ENCODE results near the gene SMURF2. TPM values are rescaled to one million over a fixed set of nuclear protein-coding genes. Genes with fewer than 3 reads are reported as not detected.

The SMURF2 gene
- total RNA-seq, 1 experiment from 2014 or later = 57.6 TPM

DNA sequence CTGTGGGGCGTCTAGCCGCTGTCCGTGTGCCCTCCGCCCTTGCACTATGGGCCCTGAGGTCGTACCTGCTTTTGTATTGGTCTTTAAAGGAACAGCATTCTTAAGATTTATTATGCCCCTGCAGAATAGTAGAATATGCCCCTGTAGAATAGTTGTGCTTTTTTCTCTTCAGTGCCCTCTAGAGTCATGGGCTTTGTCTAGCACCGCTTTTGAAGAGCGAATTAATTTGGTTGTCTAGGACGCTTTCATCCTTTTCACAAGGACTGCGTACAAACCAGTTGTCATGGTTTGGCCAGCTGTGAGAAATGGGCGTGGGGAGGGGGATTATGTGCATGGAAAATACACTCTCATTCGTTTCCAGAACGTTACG is 154.7 kb downstream of the SMURF2 start:
- intact Hi-C loops (cut with micrococcal nuclease; ENCODE audit: unreplicated experiment) = loop anchor here (2.0 kb wide), 1 partner anchor 65 kb away; no protein-coding TSS in a partner anchor
- H3K27me3 ChIP-seq (ENCODE audit: insufficient read depth, low read depth) = no peaks in the 10 kb centered on the region
- BruUV-seq (replicated peaks) = no TSS peak
- peaks cover 52% of the 10 kb centered on the region for H4K20me1 ChIP-seq (ENCODE audit: insufficient read depth)
- no peaks in the 10 kb centered on the region for H3K9me2 ChIP-seq (ENCODE audit: insufficient read depth)
- peaks cover 44% of the 10 kb centered on the region for H3F3A ChIP-seq (ENCODE audit: insufficient read depth, low read depth)
- POLR2A ChIA-PET (ENCODE audit: unreplicated experiment) = interaction anchor here (0.6 to 1.1 kb wide), 4 partner anchors 11 to 619 kb away, joined by 4 to 8 read pairs (median 4); partner anchors contain the start of gene SMURF2
- peak overlapping the region; percentile 89 for H3K4me2 ChIP-seq
- CTCF ChIA-PET = interaction anchor here (0.9 kb wide), 1 partner anchor 86 kb away, joined by 4 read pairs; no protein-coding TSS in a partner anchor
- H3K27ac ChIP-seq = peak overlapping the region; percentile 98
- H2AFZ ChIP-seq = peak overlapping the region; percentile 89
- H3K9me3 ChIP-seq (ENCODE audit: insufficient read depth, low read depth) = no peaks in the 10 kb centered on the region
- H3K4me3 ChIP-seq = peak overlapping the region; percentile 100
- DNase-seq = peak; percentile 25 to 61
- peaks cover 79% of the 10 kb centered on the region for H3K79me2 ChIP-seq (ENCODE audit: low read depth)
- H3K36me3 ChIP-seq (ENCODE audit: low read depth) = peaks cover 66% of the 10 kb centered on the region
- TF ChIP-seq, protein P1, sequence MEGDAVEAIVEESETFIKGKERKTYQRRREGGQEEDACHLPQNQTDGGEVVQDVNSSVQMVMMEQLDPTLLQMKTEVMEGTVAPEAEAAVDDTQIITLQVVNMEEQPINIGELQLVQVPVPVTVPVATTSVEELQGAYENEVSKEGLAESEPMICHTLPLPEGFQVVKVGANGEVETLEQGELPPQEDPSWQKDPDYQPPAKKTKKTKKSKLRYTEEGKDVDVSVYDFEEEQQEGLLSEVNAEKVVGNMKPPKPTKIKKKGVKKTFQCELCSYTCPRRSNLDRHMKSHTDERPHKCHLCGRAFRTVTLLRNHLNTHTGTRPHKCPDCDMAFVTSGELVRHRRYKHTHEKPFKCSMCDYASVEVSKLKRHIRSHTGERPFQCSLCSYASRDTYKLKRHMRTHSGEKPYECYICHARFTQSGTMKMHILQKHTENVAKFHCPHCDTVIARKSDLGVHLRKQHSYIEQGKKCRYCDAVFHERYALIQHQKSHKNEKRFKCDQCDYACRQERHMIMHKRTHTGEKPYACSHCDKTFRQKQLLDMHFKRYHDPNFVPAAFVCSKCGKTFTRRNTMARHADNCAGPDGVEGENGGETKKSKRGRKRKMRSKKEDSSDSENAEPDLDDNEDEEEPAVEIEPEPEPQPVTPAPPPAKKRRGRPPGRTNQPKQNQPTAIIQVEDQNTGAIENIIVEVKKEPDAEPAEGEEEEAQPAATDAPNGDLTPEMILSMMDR (conservative IDR thresholded peaks at IDR 0.05) = no peak; the same call in 1 of the 2 replicates
- TF ChIP-seq EZH2 (IDR thresholded peaks at IDR 0.05; ENCODE audit: low read depth) = no peak
- H3K4me1 ChIP-seq (replicated peaks; ENCODE audit: insufficient read depth) = peaks cover 30% of the 10 kb centered on the region

DNA sequence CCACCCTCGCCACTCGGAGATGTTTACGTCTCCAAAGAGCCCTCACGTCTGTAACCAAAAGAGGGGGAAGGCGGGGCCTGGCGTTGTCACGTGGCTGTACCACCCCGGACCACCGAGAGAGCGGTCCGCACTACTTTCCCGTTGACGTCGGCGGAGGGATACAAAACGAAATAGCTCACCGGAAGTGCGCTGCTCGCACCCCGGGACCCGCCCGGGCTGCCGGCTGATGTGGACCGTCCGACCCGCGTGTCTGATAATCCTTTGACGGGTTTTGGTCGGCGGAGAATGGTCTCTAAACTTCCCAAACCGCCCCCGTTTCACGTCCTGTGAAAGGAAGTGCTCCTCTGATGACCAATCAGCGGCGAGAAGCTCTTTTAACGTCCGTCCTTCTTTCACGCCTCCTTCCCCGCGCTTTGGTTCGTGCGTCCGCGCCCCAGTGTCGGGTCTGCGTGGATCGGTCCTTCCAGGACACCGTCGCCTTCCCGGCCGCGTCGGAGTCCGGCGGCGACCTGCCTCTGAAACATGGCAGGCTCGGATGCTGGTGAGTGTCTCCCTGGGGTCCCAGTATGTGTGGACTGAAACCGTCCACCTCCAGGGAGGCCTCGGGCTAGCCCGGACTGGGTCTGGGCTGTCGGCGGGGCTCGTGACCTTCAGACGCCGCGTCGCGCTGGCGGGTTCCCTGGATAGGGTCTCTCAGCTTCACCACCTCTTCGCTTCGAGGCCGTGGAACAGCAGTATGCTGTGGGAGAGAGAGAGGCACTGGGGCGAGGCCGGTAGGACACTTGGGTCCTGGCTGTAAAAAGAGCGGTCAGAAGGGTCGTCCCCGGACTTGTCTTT is 155.3 kb downstream of the SMURF2 start, which contains the start of gene CEP95:
Gene CEP95, plus strand, starts transcription at position 402 of the 837 bp plus-strand sequence. Its CDS starts 121 bp downstream, at position 523.
- intact Hi-C loops (cut with micrococcal nuclease; ENCODE audit: unreplicated experiment) = loop anchor here (2.0 kb wide), 1 partner anchor 64 kb away; no protein-coding TSS in a partner anchor
- Histone ChIP-seq H3K4me3 (peak within 1 kb of the TSS; percentile 100), H3K27me3 (ENCODE audit: insufficient read depth, low read depth) (no peaks in the 10 kb centered on the region), H3K4me1 (replicated peaks; ENCODE audit: insufficient read depth) (peaks cover 30% of the 10 kb centered on the region), H3K9me2 (ENCODE audit: insufficient read depth) (no peaks in the 10 kb centered on the region), H3K27ac (peak within 1 kb of the TSS; percentile 98), H3K9me3 (ENCODE audit: insufficient read depth, low read depth) (no peaks in the 10 kb centered on the region), H3K79me2 (ENCODE audit: low read depth) (peaks cover 85% of the 10 kb centered on the region), H2AFZ (peak within 1 kb of the TSS; percentile 89), H3K4me2 (peak within 1 kb of the TSS; percentile 95), H4K20me1 (ENCODE audit: insufficient read depth) (peaks cover 58% of the 10 kb centered on the region), H3K36me3 (ENCODE audit: low read depth) (peaks cover 66% of the 10 kb centered on the region), H3F3A (ENCODE audit: insufficient read depth, low read depth) (peaks cover 50% of the 10 kb centered on the region)
- BruUV-seq (replicated peaks) = TSS peak; percentile 41
- TF ChIP-seq EZH2 (IDR thresholded peaks at IDR 0.05; ENCODE audit: low read depth) = no peak
- TF ChIP-seq, protein P1 (conservative IDR thresholded peaks at IDR 0.05) = no peak
- ChIA-PET CTCF (interaction anchor here (0.7 to 0.9 kb wide), 3 partner anchors 57 to 86 kb away, joined by 3 to 4 read pairs (median 3); no protein-coding TSS in a partner anchor), POLR2A (ENCODE audit: unreplicated experiment) (interaction anchor here (0.5 to 1.9 kb wide), 13 partner anchors 9 to 624 kb away, joined by 3 to 17 read pairs (median 5); partner anchors contain the start of genes POLG2 and SMURF2)
- DNase-seq = peak in 1 of 2 experiments; percentile 80

DNA sequence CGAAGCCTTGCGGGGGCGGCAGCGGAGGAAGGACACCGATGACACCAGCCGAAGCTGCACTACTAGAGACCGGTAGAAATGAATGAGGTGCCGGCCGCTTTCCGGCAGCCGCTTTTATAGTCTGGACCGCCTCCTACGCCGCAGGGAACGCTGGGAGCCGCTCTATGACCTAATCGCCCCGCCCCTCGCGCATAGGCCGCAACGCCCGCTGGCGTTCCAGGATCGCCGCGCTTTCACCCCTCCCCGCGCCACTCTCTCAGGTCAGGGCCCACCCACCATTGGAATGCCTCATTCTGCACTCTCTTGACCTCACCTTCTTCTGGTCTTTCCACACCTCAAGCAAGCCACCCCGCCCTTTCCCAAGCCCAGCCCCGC is 155.9 kb downstream of the SMURF2 start, which contains the start of gene DDX5:
Gene DDX5, minus strand, starts transcription at position 89 of the 375 bp plus-strand sequence. CDS start 170 bp downstream, outside the sequence.
- peak within 1 kb of the TSS; percentile 89 for H2AFZ ChIP-seq
- no peaks in the 10 kb centered on the region for H3K9me3 ChIP-seq (ENCODE audit: insufficient read depth, low read depth)
- peak within 1 kb of the TSS; percentile 100 for H3K4me3 ChIP-seq
- TF ChIP-seq EZH2 (IDR thresholded peaks at IDR 0.05; ENCODE audit: low read depth) = no peak
- TF ChIP-seq, protein P1 (conservative IDR thresholded peaks at IDR 0.05) = no peak
- DNase-seq = peak; percentile 96 to 98
- H3K4me2 ChIP-seq = peak within 1 kb of the TSS; percentile 95
- H3K79me2 ChIP-seq (ENCODE audit: low read depth) = peaks cover 89% of the 10 kb centered on the region
- peak within 1 kb of the TSS; percentile 98 for H3K27ac ChIP-seq
- BruUV-seq (replicated peaks) = no TSS peak
- H3K9me2 ChIP-seq (ENCODE audit: insufficient read depth) = no peaks in the 10 kb centered on the region
- H4K20me1 ChIP-seq (ENCODE audit: insufficient read depth) = peaks cover 64% of the 10 kb centered on the region
- no peaks in the 10 kb centered on the region for H3K27me3 ChIP-seq (ENCODE audit: insufficient read depth, low read depth)
- peaks cover 30% of the 10 kb centered on the region for H3K4me1 ChIP-seq (replicated peaks; ENCODE audit: insufficient read depth)
- ChIA-PET CTCF (interaction anchor here (0.7 to 0.9 kb wide), 3 partner anchors 57 to 86 kb away, joined by 3 to 4 read pairs (median 3); no protein-coding TSS in a partner anchor), POLR2A (ENCODE audit: unreplicated experiment) (interaction anchor here (0.5 to 1.9 kb wide), 9 partner anchors 8 to 625 kb away, joined by 3 to 17 read pairs (median 7); partner anchors contain the start of genes POLG2 and SMURF2)
- peaks cover 56% of the 10 kb centered on the region for H3F3A ChIP-seq (ENCODE audit: insufficient read depth, low read depth)
- intact Hi-C loops (cut with micrococcal nuclease; ENCODE audit: unreplicated experiment) = loop anchor here (2.0 kb wide), 1 partner anchor 63 kb away; no protein-coding TSS in a partner anchor
- peaks cover 66% of the 10 kb centered on the region for H3K36me3 ChIP-seq (ENCODE audit: low read depth)

All from PC-9 (cell line).